ENCODE data around the gene TRIM69. TPM values are rescaled to one million over a fixed set of nuclear protein-coding genes. Genes with fewer than 3 reads are reported as not detected.

Gene TRIM69
- total and polyA plus RNA-seq, 2 of the 4 experiments (the other 2 are of a cell fraction) = 5.3 to 7.7 TPM

DNA sequence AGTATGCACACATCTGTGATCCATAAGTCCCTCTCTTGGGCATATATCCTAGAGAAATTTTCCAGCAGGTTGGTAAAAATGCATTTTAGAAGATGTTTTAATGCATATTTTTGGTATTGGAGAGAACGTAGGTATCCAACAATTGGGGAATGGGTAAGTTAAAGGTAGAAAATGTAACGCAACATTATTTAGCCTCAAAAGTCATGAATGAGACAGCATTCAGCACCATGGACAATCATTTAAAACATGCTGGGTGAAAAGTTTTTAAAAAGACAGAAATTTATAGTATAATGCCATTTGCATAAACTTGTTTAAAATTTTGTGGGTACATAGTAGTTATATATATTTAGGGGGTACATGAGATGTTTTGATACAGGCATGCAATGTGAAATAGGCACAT lies 43.4 kb downstream of the TRIM69 start:
- Histone ChIP-seq H2AK9ac (replicated peaks; ENCODE audit: low read depth, low read length, poor library complexity) (no peak overlapping the region), H3K23ac (ENCODE audit: low read depth, low read length) (no peak overlapping the region), H3K4me2 (ENCODE audit: low read depth, low read length) (no peak overlapping the region), H4K5ac (ENCODE audit: low read depth, low read length) (no peak overlapping the region), H2AK5ac (ENCODE audit: low read depth, low read length) (no peak overlapping the region), H3K14ac (replicated peaks; ENCODE audit: low read depth, low read length) (no peak overlapping the region), H3K4me1 (ENCODE audit: control insufficient read depth, insufficient read depth, low read length) (no peaks in the 10 kb centered on the region), H2BK20ac (ENCODE audit: low read depth, low read length) (no peak overlapping the region), H3K79me1 (ENCODE audit: low read depth in 1 of 2, low read length in 2 of 2) (no peaks in the 10 kb centered on the region), H3K27ac (ENCODE audit: insufficient read depth, low read length) (no peak overlapping the region), H3K18ac (ENCODE audit: low read depth, low read length) (no peak overlapping the region), H3K27me3 (ENCODE audit: control insufficient read depth, insufficient read depth, low read length) (peaks cover 2% of the 10 kb centered on the region; the same call in 1 of the 2 replicates), H3K36me3 (ENCODE audit: control insufficient read depth, insufficient read depth, low read length) (no peaks in the 10 kb centered on the region), H3K56ac (ENCODE audit: extremely low read depth, insufficient read depth, low read length) (no peak overlapping the region), H3K4ac (ENCODE audit: low read depth, low read length) (no peak overlapping the region), H2BK5ac (ENCODE audit: low read depth, low read length, poor library complexity, severe bottlenecking) (no peak overlapping the region), H4K8ac (ENCODE audit: low read depth in 2 of 2, low read length in 2 of 2) (no peak overlapping the region), H2BK15ac (ENCODE audit: low read depth, low read length) (no peak overlapping the region), H3K4me3 (ENCODE audit: insufficient read depth, low read depth, low read length) (no peak overlapping the region), H2BK120ac (ENCODE audit: low read depth, low read length) (no peak overlapping the region), H3K9me3 (ENCODE audit: control insufficient read depth, insufficient read depth, low read length) (no peaks in the 10 kb centered on the region), H3K9me1 (ENCODE audit: insufficient read depth, low read length) (no peaks in the 10 kb centered on the region), H3K9ac (ENCODE audit: low read depth, low read length) (no peak overlapping the region), H4K91ac (ENCODE audit: insufficient read depth, low read depth, low read length) (no peak overlapping the region), H2AFZ (replicated peaks; ENCODE audit: low read length, poor library complexity) (no peak overlapping the region), H4K20me1 (ENCODE audit: insufficient read depth, low read length) (no peaks in the 10 kb centered on the region)
- intact Hi-C loops (cut with micrococcal nuclease) (no loop called here), dilution Hi-C loops (cut with HindIII; ENCODE audit: low sequenced_read_pairs, unreplicated experiment) (no loop called here), in situ Hi-C loops (cut with MboI; ENCODE audit: low sequenced_read_pairs) (no loop called here)
- POLR2A ChIA-PET (ENCODE audit: unreplicated experiment) = no interaction called here
- ATAC-seq (ENCODE audit: low read depth) = no peak
- BruUV-seq (replicated peaks) = no TSS peak
- no peak for DNase-seq
- no CpG with 5 or more reads among the region's 2 CpGs for WGBS, 2 experiments (ENCODE audit: extremely low coverage in 2 of 2, insufficient read length in 1 of 2)
- CTCF ChIA-PET = no interaction called here
- no peak for TF ChIP-seq CHD1 (IDR thresholded peaks at IDR 0.05; ENCODE audit: low read depth, low read length)
- TF ChIP-seq POLR2A (IDR thresholded peaks at IDR 0.05; ENCODE audit: low read depth, low read length) = no peak
- no peak for TF ChIP-seq MXI1 (IDR thresholded peaks at IDR 0.05; ENCODE audit: borderline replicate concordance, low read depth, low read length)
- TF ChIP-seq FOS (IDR thresholded peaks at IDR 0.05; ENCODE audit: low read depth, low read length) = no peak
- no peak for TF ChIP-seq BHLHE40 (IDR thresholded peaks at IDR 0.05; ENCODE audit: low read depth, low read length)
- TF ChIP-seq CEBPB (IDR thresholded peaks at IDR 0.05; ENCODE audit: low read depth, low read length) = no peak
- no peak for TF ChIP-seq ELK1 (IDR thresholded peaks at IDR 0.05; ENCODE audit: borderline replicate concordance, low read depth, low read length)
- no peak for TF ChIP-seq CTCF (conservative IDR thresholded peaks at IDR 0.05; ENCODE audit: low read depth, low read length)

All from IMR-90 (cell line).